ENCODE measurements around the gene BMPER. TPM values are rescaled to one million over a fixed set of nuclear protein-coding genes. Genes with fewer than 3 reads are reported as not detected.

Gene BMPER
- total and polyA plus RNA-seq, 10 of the 15 experiments (the other 5 are each of a cell fraction or from before 2014, with no cell fraction given), result 0.02 to 0.08 TPM; not detected in 8

DNA sequence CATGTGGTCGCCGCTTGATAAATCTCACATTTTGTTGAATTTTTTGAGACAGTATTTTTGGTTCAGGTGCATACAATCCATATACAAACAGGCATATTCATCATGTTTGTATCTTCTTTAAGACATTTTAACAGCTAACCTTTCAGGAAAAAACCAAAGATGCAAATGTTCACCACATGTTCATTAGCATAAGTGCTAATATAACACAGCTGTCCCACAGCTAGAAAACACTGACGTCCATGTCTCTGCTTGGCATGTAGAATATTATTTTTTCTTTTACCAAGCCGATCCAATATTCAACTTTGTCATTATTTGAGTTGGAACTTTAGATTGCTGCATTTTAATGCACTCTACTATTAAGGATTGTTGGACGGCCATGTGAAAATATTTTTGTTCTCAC lies 31.2 kb downstream of the BMPER start:
- no peak for DNase-seq (ENCODE audit: low read depth, low spot score)
- Histone ChIP-seq H3K9me3 (replicated peaks; ENCODE audit: control insufficient read depth, insufficient read depth, low read length) (no peaks in the 10 kb centered on the region), H3K27ac (ENCODE audit: control insufficient read depth, insufficient read depth) (no peak overlapping the region), H4K20me1 (ENCODE audit: control insufficient read depth, insufficient read depth) (no peaks in the 10 kb centered on the region), H3K4me3 (no peak overlapping the region), H2AFZ (ENCODE audit: control insufficient read depth, low read depth, low read length) (no peak overlapping the region), H3K27me3 (replicated peaks in 1 of 2; ENCODE audit: control insufficient read depth in 2 of 2, insufficient read depth in 2 of 2, low read length in 1 of 2) (no peaks in the 10 kb centered on the region; a peak in 1 of 4 replicates), H3K9ac (ENCODE audit: control insufficient read depth, insufficient read depth, low read length) (no peak overlapping the region), H3K36me3 (ENCODE audit: control insufficient read depth in 2 of 2, insufficient read depth in 2 of 2, low read length in 1 of 2) (no peaks in the 10 kb centered on the region), H3K4me1 (ENCODE audit: control insufficient read depth, insufficient read depth, low read length) (no peaks in the 10 kb centered on the region), H3K79me2 (ENCODE audit: control insufficient read depth, insufficient read depth, low read length) (no peaks in the 10 kb centered on the region), H3K4me2 (ENCODE audit: control insufficient read depth, insufficient read depth) (no peak overlapping the region)
- in situ Hi-C loops (cut with MboI) (loop anchor here (10.0 kb wide), 1 partner anchor 692 kb away; no protein-coding TSS in a partner anchor), intact Hi-C loops (cut with micrococcal nuclease; ENCODE audit: unreplicated experiment) (no loop called here)
- ChIA-PET POLR2A (no interaction called here), SMC1A (ENCODE audit: uncharacterized antibody, unreplicated experiment) (interaction anchor here (0.7 kb wide), 1 partner anchor 477 kb away, joined by 5 read pairs; no protein-coding TSS in a partner anchor), RAD21 (ENCODE audit: unreplicated experiment) (no interaction called here), CTCF (interaction anchor here (1.0 kb wide), 1 partner anchor 750 kb away, joined by 3 read pairs; no protein-coding TSS in a partner anchor)
- no peak for TF ChIP-seq HDGF (IDR thresholded peaks at IDR 0.05)
- TF ChIP-seq, protein P1, sequence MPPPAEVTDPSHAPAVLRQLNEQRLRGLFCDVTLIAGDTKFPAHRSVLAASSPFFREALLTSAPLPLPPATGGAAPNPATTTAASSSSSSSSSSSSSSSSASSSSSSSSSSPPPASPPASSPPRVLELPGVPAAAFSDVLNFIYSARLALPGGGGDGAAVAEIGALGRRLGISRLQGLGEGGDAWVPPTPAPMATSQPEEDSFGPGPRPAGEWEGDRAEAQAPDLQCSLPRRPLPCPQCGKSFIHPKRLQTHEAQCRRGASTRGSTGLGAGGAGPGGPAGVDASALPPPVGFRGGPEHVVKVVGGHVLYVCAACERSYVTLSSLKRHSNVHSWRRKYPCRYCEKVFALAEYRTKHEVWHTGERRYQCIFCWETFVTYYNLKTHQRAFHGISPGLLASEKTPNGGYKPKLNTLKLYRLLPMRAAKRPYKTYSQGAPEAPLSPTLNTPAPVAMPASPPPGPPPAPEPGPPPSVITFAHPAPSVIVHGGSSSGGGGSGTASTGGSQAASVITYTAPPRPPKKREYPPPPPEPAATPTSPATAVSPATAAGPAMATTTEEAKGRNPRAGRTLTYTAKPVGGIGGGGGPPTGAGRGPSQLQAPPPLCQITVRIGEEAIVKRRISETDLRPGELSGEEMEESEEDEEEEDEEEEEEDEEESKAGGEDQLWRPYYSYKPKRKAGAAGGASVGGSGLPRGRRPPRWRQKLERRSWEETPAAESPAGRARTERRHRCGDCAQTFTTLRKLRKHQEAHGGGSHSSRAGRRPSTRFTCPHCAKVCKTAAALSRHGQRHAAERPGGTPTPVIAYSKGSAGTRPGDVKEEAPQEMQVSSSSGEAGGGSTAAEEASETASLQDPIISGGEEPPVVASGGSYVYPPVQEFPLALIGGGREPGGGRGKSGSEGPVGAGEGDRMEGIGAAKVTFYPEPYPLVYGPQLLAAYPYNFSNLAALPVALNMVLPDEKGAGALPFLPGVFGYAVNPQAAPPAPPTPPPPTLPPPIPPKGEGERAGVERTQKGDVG (CRISPR knock-in tag; IDR thresholded peaks at IDR 0.05), result no peak
- ATAC-seq, result no peak
- 18% methylated on average over 5 of the region's 5 CpGs for WGBS (ENCODE audit: insufficient coverage, insufficient replicate concordance, low lambda C conversion rate, missing lambda C conversion rate)
- FAIRE-seq, result no peak
- no TSS peak for BruUV-seq (replicated peaks)

DNA sequence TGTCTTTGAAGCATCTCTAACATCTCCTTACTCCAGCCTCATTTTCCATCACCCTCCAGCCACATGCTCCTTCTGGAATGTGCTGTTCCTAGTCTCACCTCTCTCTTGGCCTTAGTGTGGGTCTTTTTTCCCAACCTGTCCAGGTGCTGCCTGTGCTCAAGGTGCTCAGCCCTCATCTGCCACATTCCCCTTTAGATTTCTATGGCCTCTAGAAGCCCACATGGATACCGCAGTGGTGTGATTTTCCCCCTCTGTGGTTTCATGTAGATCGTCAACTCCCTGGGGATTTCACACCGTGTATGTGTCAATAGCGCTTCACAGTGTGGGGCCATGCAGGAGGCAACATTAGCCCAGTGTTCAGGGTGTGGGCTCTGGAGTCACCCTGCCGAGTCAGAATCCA lies 32.5 kb downstream of the BMPER start:
- no peaks in the 10 kb centered on the region for H3K79me2 ChIP-seq (ENCODE audit: control insufficient read depth, insufficient read depth, low read length)
- H3K27me3 ChIP-seq (replicated peaks in 1 of 2; ENCODE audit: control insufficient read depth in 2 of 2, insufficient read depth in 2 of 2, low read length in 1 of 2), result no peaks in the 10 kb centered on the region; a peak in 1 of 4 replicates
- H3K9me3 ChIP-seq (replicated peaks; ENCODE audit: control insufficient read depth, insufficient read depth, low read length), result no peaks in the 10 kb centered on the region
- FAIRE-seq (no peak), DNase-seq (ENCODE audit: low read depth, low spot score) (no peak), ATAC-seq (no peak)
- no peaks in the 10 kb centered on the region for H4K20me1 ChIP-seq (ENCODE audit: control insufficient read depth, insufficient read depth)
- no peak overlapping the region for H3K4me2 ChIP-seq (ENCODE audit: control insufficient read depth, insufficient read depth)
- no TSS peak for BruUV-seq (replicated peaks)
- no peak overlapping the region for H3K27ac ChIP-seq (ENCODE audit: control insufficient read depth, insufficient read depth)
- TF ChIP-seq FOXK2 (IDR thresholded peaks at IDR 0.05), result no peak
- peak; percentile 49 for TF ChIP-seq MEF2B (IDR thresholded peaks at IDR 0.05; ENCODE audit: partially characterized antibody, poor library complexity, severe bottlenecking)
- no peak for TF ChIP-seq SUPT20H (IDR thresholded peaks at IDR 0.05; ENCODE audit: borderline replicate concordance, control insufficient read depth, low read depth, low read length)
- no peak for TF ChIP-seq FOXM1 (IDR thresholded peaks at IDR 0.05; ENCODE audit: low read depth, low read length)
- TF ChIP-seq, protein P2, sequence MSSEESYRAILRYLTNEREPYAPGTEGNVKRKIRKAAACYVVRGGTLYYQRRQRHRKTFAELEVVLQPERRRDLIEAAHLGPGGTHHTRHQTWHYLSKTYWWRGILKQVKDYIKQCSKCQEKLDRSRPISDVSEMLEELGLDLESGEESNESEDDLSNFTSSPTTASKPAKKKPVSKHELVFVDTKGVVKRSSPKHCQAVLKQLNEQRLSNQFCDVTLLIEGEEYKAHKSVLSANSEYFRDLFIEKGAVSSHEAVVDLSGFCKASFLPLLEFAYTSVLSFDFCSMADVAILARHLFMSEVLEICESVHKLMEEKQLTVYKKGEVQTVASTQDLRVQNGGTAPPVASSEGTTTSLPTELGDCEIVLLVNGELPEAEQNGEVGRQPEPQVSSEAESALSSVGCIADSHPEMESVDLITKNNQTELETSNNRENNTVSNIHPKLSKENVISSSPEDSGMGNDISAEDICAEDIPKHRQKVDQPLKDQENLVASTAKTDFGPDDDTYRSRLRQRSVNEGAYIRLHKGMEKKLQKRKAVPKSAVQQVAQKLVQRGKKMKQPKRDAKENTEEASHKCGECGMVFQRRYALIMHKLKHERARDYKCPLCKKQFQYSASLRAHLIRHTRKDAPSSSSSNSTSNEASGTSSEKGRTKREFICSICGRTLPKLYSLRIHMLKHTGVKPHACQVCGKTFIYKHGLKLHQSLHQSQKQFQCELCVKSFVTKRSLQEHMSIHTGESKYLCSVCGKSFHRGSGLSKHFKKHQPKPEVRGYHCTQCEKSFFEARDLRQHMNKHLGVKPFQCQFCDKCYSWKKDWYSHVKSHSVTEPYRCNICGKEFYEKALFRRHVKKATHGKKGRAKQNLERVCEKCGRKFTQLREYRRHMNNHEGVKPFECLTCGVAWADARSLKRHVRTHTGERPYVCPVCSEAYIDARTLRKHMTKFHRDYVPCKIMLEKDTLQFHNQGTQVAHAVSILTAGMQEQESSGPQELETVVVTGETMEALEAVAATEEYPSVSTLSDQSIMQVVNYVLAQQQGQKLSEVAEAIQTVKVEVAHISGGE (CRISPR knock-in tag; IDR thresholded peaks at IDR 0.05), result no peak
- intact Hi-C loops (cut with micrococcal nuclease; ENCODE audit: unreplicated experiment) (no loop called here), in situ Hi-C loops (cut with MboI) (loop anchor here (10.0 kb wide), 1 partner anchor 693 kb away; no protein-coding TSS in a partner anchor)
- H3K9ac ChIP-seq (ENCODE audit: control insufficient read depth, insufficient read depth, low read length), result no peak overlapping the region
- H3K4me3 ChIP-seq, result no peak overlapping the region
- SMC1A ChIA-PET (ENCODE audit: uncharacterized antibody, unreplicated experiment), result no interaction called here
- H3K36me3 ChIP-seq (ENCODE audit: control insufficient read depth in 2 of 2, insufficient read depth in 2 of 2, low read length in 1 of 2), result no peaks in the 10 kb centered on the region
- RAD21 ChIA-PET (ENCODE audit: unreplicated experiment), result no interaction called here
- WGBS (ENCODE audit: insufficient coverage, insufficient replicate concordance, low lambda C conversion rate, missing lambda C conversion rate), result 21% methylated on average over 5 of the region's 5 CpGs
- no peaks in the 10 kb centered on the region for H3K4me1 ChIP-seq (ENCODE audit: control insufficient read depth, insufficient read depth, low read length)
- H2AFZ ChIP-seq (ENCODE audit: control insufficient read depth, low read depth, low read length), result no peak overlapping the region
- CTCF ChIA-PET, result no interaction called here
- POLR2A ChIA-PET, result no interaction called here
